Esophagus mucosa (tissue), 1 donor: ENCODE results near the gene TPM4. TPM values are rescaled to one million over a fixed set of nuclear protein-coding genes. Genes with fewer than 3 reads are reported as not detected.
"Not testable (repeated sequence)": the region's sequence is repeated elsewhere in the genome, so short reads cannot be mapped to it uniquely, and the experiment has no call there.

Experiments
- ATAC-seq: fragments of 200-7000 bp; cut with Tn5 transposase; one replicate; pipeline ENCODE4 v1.9.1; 2020
- total RNA-seq: library from RNA; stranded (reverse); gene quantifications from one replicate; pipeline ENCODE4 v1.2.4, GENCODE V29; 2023
- donor health status: DM: yes; HTN: yes; CAD: no.

Gene TPM4
- 427 TPM for total RNA-seq

- ATAC-seq, result peak; percentile 50
Observed at GRCh38 chr19:16076154-16076957, at the start of gene TPM4. Gene TPM4, plus strand, starts transcription at chr19:16076495. Its CDS starts 71 bp downstream, at chr19:16076566.

DNA sequence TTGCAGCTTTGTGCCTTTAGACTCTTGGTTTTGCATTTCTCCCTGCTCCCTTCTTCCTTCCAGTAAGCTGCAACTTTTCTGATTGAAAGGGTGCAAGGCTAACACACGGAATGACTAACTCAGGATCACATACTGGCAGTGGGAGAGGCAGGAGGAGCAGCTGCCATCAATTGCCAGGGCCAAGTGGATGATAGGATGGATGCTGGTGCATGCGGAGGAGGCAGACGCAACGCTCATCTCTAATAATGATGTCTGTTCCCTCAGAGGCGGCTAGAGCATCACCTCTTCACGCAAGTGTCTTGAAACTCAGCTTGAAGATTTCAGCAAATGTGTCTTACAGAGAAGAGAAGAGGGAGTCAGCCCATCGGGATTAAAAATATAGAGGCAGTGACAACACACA, 49.5 kb upstream of the TPM4 start:
- no peak for ATAC-seq

GRCh38 chr19:16027528-16027927, 48.8 kb upstream of the TPM4 start:
- ATAC-seq, result no peak

- ATAC-seq, result not testable (repeated sequence)
Observed at GRCh38 chr19:16030155-16030554, 46.1 kb upstream of the TPM4 start.

DNA sequence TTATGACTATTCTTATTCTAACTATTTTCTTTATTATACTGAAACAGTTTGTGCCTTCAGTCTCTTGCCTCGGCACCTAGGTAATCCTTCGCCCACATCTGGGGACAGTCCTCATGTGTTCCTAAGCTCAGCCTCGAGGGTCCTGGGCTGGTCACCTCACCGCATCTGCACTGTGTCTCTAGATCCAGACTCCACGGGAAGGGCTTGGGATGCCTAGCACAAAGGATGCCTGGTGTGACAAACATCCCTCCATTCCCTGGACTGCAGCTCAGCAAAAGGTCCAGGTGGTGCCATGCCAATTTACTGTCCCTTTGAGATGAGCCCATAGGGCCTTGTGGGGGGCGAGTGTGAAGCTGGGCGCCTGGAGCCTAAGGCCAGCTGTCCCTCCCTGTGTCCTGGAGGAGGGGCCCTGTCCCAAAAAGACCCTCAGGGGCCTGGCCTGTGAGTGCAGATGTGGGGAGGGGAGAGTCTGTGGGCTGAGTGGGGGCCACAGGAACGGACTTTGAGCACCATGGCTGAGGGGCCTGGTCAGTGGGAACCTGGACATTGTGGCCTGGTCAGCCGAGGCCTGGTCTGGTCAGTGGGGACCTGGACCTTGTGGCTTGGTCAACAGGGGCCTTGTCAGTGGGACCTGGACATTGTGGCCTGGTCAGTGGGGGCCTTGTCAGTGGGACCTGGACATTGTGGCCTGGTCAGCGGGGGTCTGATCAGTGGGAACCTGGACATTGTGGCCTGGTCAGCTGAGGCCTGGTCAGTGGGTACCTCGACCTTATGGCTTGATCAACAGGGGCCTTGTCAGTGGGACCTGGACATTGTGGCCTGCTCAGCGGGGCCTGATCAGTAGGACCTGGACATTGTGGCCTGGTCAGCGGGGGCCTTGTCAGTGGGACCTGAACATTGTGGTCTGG, 45.1 kb upstream of the TPM4 start:
- ATAC-seq, result no peak

DNA sequence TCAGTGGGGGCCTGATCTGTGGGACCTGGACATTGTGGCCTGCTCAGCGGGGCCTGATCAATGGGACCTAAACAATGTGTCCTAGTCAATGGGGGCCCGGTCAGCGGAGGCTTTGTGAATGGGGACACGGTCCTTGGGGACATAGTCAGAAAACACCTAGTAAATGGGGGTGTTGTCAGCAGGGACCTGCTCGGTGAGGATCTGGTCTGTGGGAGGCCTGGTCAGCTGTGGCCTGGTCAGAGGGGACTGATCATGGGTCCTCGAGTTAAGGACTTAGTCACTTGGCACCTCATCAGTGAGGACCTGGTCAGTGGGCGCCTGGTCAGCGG, 44.5 kb upstream of the TPM4 start:
- no peak for ATAC-seq

DNA sequence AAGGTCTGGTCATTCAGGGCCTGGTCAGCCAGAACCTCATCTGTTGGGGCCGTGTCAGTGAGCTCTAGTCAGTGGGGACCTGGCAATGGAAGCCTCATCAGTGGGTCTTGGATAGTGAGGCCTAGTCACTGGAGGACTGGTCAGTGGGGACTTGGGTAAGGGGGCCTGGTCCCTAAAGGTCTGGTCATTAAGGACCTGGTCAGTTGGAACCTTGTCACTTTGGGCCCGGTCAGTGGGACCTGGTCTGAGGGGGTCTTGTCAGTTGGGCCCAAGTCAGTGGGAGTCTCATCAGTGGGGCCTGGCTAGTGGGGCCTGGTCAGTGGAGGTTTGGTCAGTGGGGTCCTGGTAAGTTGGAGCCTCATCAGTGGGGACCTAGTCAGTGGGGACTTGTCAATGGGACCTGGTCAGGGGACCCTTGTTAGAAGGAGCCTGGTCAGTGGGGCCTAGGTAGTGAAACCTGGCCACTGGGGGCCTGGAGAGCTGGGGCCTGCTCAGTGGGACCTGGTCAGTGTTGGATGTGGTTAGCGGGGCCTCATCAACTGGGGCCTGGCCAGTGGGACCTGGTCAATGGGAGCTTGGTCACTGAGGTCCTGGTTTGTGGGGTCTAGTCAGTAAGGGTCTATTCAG, 43.7 kb upstream of the TPM4 start:
- no peak for ATAC-seq

DNA sequence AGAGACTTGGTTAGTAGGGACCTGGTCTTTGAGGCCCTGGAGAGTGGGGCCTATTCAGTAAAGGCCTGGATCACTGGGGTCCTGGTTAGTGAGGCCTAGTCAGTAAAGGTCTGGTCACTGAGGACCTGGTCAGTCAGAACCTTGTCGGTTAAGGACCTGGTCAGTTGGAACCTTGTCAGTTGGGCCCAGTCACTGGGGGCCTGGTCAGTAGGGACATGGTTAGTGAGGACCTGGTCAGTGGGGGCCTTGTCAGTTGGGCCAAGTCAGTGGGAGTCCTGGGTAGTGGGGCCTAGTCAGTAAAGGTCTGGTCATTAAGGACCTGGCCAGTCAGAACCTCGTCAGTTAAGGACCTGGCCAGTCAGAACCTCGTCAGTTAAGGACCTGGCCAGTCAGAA, 43.2 kb upstream of the TPM4 start:
- no peak for ATAC-seq

DNA sequence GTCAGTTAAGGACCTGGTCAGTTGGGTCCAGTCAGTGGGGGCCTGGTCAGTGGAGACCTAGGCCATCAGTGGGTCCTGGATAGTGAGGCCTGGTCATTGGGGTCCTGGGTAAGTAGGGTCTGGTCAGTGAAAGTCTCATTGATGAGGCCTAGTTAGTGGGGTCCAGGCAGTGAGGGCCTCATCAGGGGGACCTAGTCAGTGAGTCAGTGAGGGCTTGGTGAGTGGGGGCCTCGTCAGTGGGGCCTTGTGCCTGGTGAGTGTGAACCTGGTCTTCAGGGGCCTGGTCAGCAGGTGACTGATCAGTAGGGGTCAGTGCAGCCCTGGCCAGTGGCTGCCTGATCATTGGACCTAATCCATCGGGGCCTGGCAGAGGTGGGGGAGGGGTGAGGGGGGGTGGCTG, 42.6 kb upstream of the TPM4 start:
- no peak for ATAC-seq

GRCh38 chr19:16034180-16034579, 42.1 kb upstream of the TPM4 start:
- no peak for ATAC-seq

DNA sequence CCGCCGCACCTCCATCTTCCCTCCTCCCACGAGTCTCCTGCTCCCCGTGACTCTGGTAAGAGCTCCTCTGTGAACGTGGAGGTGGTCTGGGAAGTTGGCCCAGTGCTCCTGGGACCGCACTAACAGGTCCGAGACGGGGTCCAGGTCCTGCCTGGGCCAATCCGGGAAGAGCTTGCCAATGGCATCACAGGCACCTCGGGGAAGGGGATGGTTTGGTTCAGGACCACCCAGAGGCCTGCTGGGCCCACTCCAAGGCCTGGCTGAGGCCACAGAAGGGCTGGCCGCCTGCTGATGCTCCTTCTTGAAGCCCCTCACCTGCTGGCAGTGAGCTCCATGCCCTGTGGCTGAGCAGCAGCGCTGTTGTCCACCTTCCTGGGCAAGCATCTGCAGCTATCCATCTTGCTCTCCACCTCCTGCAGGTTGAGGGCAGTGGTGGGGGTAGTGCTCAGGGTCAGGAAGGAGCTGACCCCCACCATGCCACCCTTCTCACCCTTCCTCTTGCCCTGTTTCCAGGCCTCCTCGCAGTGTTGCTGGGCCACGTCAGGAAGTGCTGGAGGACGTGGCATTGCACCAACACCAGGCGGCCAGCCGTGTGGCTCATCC, 41.2 kb upstream of the TPM4 start:
- no peak for ATAC-seq

- ATAC-seq, result no peak
Observed at GRCh38 chr19:16035601-16036297, 40.5 kb upstream of the TPM4 start.

GRCh38 chr19:16036397-16036925, 39.8 kb upstream of the TPM4 start:
- ATAC-seq, result peak; percentile 7

- no peak for ATAC-seq
Observed at GRCh38 chr19:16036941-16037340, 39.4 kb upstream of the TPM4 start.

- no peak for ATAC-seq
Observed at GRCh38 chr19:16037424-16038195, 38.7 kb upstream of the TPM4 start.

DNA sequence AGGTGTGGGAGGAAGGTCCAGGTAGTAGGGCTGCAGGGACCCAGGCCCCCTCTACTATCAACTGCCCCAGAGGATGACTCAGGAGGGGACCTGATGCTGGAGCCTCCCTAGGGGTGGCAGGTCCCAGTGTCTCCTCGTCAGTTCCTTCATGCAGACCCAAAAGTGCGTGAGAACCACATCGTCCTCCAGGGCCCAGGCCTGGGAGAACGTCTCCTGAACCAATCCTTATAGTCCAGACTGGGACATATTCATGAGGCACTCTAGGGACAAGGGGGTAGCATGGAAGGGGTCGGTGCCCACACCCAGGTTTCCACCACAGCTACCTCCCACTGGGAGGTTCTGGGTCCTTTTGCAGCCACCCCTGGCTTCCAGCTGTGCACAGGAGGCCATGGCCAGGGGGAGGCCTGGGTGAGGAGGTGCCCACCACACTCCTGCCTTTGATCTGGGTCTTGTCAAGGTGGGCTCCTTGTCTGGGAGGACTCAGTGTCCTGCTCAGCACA, 38.0 kb upstream of the TPM4 start:
- ATAC-seq, result no peak

DNA sequence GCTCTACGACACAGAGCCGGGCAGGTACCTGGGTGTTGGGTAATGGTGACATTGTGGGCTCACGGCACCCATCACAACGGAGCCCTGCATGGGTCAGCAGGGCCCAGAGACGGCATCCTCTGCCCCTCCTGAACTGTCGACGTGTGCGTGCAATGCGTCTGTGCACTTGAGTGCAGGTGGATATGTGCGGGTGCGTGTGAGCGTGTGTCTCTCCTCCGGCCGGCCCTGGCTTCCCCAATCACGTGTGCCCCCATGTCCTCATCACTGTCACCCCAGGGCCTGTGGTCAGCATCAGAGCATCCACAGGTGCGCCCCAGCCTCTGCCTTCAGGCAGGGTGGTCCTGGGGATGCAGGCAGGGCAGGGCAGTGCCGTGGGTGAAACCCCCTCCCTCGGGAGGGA, 37.2 kb upstream of the TPM4 start:
- no peak for ATAC-seq

- ATAC-seq, result no peak
Observed at GRCh38 chr19:16039545-16039944, 36.8 kb upstream of the TPM4 start.

- no peak for ATAC-seq
Observed at GRCh38 chr19:16040642-16041041, 35.7 kb upstream of the TPM4 start.

DNA sequence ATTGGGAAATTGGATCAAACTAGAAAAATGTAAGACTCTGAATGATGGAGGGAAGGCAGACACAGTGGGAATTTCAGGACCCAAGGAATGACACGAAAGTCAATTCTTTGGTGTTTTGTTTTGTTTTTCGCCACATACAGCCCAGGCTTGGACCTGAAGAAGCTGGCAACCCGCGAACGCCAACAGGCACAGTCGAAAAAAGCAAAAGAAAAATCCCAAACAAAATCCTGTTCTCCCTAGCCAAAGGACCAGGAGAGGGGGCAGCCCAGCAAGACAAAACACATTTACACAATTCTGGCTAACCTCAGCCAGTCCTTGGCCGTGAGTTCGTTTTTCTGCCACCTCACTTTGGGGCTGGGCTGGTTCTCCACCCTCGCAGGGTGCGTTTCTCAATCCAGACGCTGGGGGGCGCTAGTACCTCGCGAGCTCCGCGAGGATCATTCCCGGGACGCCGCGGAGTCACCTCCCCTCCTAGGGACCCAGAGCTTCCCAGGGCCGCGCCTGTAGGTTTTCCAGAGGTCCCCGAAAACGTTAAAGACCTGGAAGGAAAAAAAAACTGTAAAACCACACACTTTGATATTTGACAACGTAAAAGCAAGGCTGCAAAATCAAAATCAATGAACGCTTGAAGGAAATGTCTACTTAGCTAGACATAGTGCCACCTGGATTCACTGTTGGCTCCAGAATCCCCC, 34.9 kb upstream of the TPM4 start:
- ATAC-seq, result peak; percentile 79
